HuH-7 (cell line): Measurements from ENCODE around the gene RAB6A.
"Not testable (repeated sequence)": the region's sequence is repeated elsewhere in the genome, so short reads cannot be mapped to it uniquely, and the experiment has no call there.

Experiments
- DNase-seq: peaks from one replicate; pipeline ENCODE4 v3.0.0; 2011; ENCODE audit warnings: low spot score

RAB6A gene

GRCh38 chr11:73726825-73727224, 34.0 kb downstream of the RAB6A start:
- DNase-seq = no peak

- DNase-seq = no peak
Observed at GRCh38 chr11:73717136-73717535, 43.7 kb downstream of the RAB6A start.

GRCh38 chr11:73716153-73717056, 44.5 kb downstream of the RAB6A start:
- no peak for DNase-seq

GRCh38 chr11:73715541-73715940, 45.3 kb downstream of the RAB6A start:
- DNase-seq = no peak

- no peak for DNase-seq
Observed at GRCh38 chr11:73710964-73711363, 49.9 kb downstream of the RAB6A start.

- no peak for DNase-seq
Observed at GRCh38 chr11:73705053-73705452, 55.8 kb downstream of the RAB6A start.

- DNase-seq = no peak
Observed at GRCh38 chr11:73693899-73694525, 66.9 kb downstream of the RAB6A start.

GRCh38 chr11:73680687-73681086, 80.2 kb downstream of the RAB6A start:
- DNase-seq = no peak

GRCh38 chr11:73676552-73676951, 84.3 kb downstream of the RAB6A start:
- DNase-seq = not testable (repeated sequence)

GRCh38 chr11:73671701-73672100, 89.2 kb downstream of the RAB6A start:
- DNase-seq = no peak

GRCh38 chr11:73670808-73671207, 90.1 kb downstream of the RAB6A start:
- no peak for DNase-seq

GRCh38 chr11:73667891-73668290, 93.0 kb downstream of the RAB6A start:
- DNase-seq = no peak

GRCh38 chr11:73664877-73665276, 96.0 kb downstream of the RAB6A start:
- DNase-seq = no peak

- DNase-seq = no peak
Observed at GRCh38 chr11:73663604-73664495, 97.0 kb downstream of the RAB6A start.

GRCh38 chr11:73662445-73663157, 98.3 kb downstream of the RAB6A start:
- DNase-seq = no peak

- DNase-seq = peak; percentile 93
Observed at GRCh38 chr11:73661035-73661628, 99.7 kb downstream of the RAB6A start.

- no peak for DNase-seq
Observed at GRCh38 chr11:73660497-73661034, 100.3 kb downstream of the RAB6A start.

GRCh38 chr11:73659961-73660360, 100.9 kb downstream of the RAB6A start:
- no peak for DNase-seq

GRCh38 chr11:73656985-73657384, 103.9 kb downstream of the RAB6A start:
- no peak for DNase-seq

- no peak for DNase-seq
Observed at GRCh38 chr11:73655686-73656085, 105.2 kb downstream of the RAB6A start.

- no peak for DNase-seq
Observed at GRCh38 chr11:73654482-73655021, 106.3 kb downstream of the RAB6A start.
